Natural killer cell (primary cell): ENCODE results near the gene NCR2. TPM values are rescaled to one million over a fixed set of nuclear protein-coding genes. Genes with fewer than 3 reads are reported as not detected.

Experiments used
- ATAC-seq, 3 donors: fragments of 150-1000 bp in 2 of 3; fragments of 200-7000 bp in 1 of 3; cut with Tn5 transposase; 1 replicate in 1 of 3; 2 replicates in 2 of 3; pipeline ENCODE4 v1.10.0; 2021; ENCODE audit warnings: mild to moderate bottlenecking in 2 of 3, moderate library complexity in 2 of 3
- DNase-seq, 2 donors: peaks; one replicate each; pipeline versions ENCODE4 v3.0.0 to v3.0.0-alpha.2; 2013 to 2021; ENCODE audit warnings: mixed read lengths in 1 of 2
- H3K27ac ChIP-seq: one replicate; pipeline ENCODE4 v1.5.1; 2013; ENCODE audit warnings: mild to moderate bottlenecking, low read length
- H3K27me3 ChIP-seq: one replicate; pipeline ENCODE4 v1.6.1; 2013; ENCODE audit warnings: low read length; ENCODE audit not compliant: control insufficient read depth, insufficient read depth
- H3K36me3 ChIP-seq: one replicate; pipeline ENCODE4 v1.6.1; 2013; ENCODE audit warnings: low read length; ENCODE audit not compliant: control insufficient read depth, insufficient read depth
- H3K4me1 ChIP-seq: one replicate; pipeline ENCODE4 v1.6.1; 2013; ENCODE audit warnings: low read length; ENCODE audit not compliant: control insufficient read depth, insufficient read depth
- H3K4me3 ChIP-seq: one replicate; pipeline ENCODE4 v1.5.1; 2013; ENCODE audit warnings: low read length
- H3K9me3 ChIP-seq: one replicate; pipeline ENCODE4 v1.6.1; 2013; ENCODE audit warnings: low read length; ENCODE audit not compliant: control insufficient read depth, insufficient read depth
- H3K27ac Mint-ChIP-seq, 2 donors: one replicate each; pipeline ENCODE4 v1.8.0; 2022; ENCODE audit warnings: mild to moderate bottlenecking in 2 of 2, mixed read lengths in 2 of 2, moderate library complexity in 1 of 2
- H3K27me3 Mint-ChIP-seq, 2 donors: one replicate each; pipeline ENCODE4 v1.8.0; 2022; ENCODE audit warnings: low read depth in 2 of 2, mixed read lengths in 2 of 2
- H3K36me3 Mint-ChIP-seq: one replicate; pipeline ENCODE4 v1.8.0; 2022; ENCODE audit warnings: mixed read lengths
- H3K4me1 Mint-ChIP-seq, 2 donors: one replicate each; pipeline ENCODE4 v1.8.0; 2022; ENCODE audit warnings: mixed read lengths in 2 of 2
- H3K4me3 Mint-ChIP-seq: one replicate; pipeline ENCODE4 v1.8.0; 2022; ENCODE audit warnings: mild to moderate bottlenecking, moderate library complexity, mixed read lengths
- H3K9me3 Mint-ChIP-seq, 2 donors: one replicate each; pipeline ENCODE4 v1.8.0; 2022; ENCODE audit warnings: mixed read lengths in 2 of 2
- CTCF ChIP-seq: fragments of 200-600 bp; IDR thresholded peaks from one replicate; pipeline ENCODE4 v1.8.0; 2022; ENCODE audit warnings: antibody characterized with exemption
- WGBS: methylation state at CpG from one replicate; pipeline ENCODE4 v1.1.7; 2013; ENCODE audit warnings: missing lambda C conversion rate; ENCODE audit not compliant: insufficient coverage; 5-methylcytosine and 5-hydroxymethylcytosine counted together
- intact Hi-C: fragments of 100-400 bp; cut with micrococcal nuclease; formaldehyde crosslinking; loops from one replicate; pipeline ENCODE4 v1.14.2; 2022
- total RNA-seq, 4 donors: library from RNA; stranded (reverse); fragments of 120-200 nt in 1 of 4; gene quantifications; one replicate each; pipeline versions ENCODE4 v1.2.3 to v1.2.4, GENCODE V29; 2013 to 2022

NCR2 gene
- total RNA-seq, 3 donors from 2014 or later (not counting 1 experiment from before 2014, with no cell fraction given) = not detected

- intact Hi-C loops = no loop called here
- no peak for TF ChIP-seq CTCF
- Mint-ChIP-seq H3K9me3 (peaks cover 2 to 8% of the 10 kb centered on the region in 2 donors), H3K4me1 (peaks cover 8% of the 10 kb centered on the region in 2 donors), H3K4me3 (no peak overlapping the region), H3K27ac (no peak overlapping the region), H3K27me3 (peaks cover 18 to 46% of the 10 kb centered on the region in 2 donors), H3K36me3 (peaks cover 12% of the 10 kb centered on the region)
- Histone ChIP-seq H3K4me1 (peaks cover 8% of the 10 kb centered on the region), H3K9me3 (peaks cover under 1% of the 10 kb centered on the region), H3K27me3 (peaks cover 15% of the 10 kb centered on the region), H3K4me3 (no peak overlapping the region), H3K27ac (no peak overlapping the region), H3K36me3 (no peaks in the 10 kb centered on the region)
- no peak for DNase-seq
- no peak for ATAC-seq
- 92% methylated on average over 7 of the region's 7 CpGs for WGBS
These were observed 30.7 kb downstream of the NCR2 start for GRCh38 chr6:41366150-41366549.

GRCh38 chr6:41367061-41367460 lies 31.7 kb downstream of the NCR2 start:
- intact Hi-C loops = no loop called here
- no peak for ATAC-seq

GRCh38 chr6:41367700-41368099 lies 32.3 kb downstream of the NCR2 start:
- peaks cover 24% of the 10 kb centered on the region for H3K4me1 ChIP-seq
- no peak overlapping the region for H3K4me3 Mint-ChIP-seq
- TF ChIP-seq CTCF = no peak
- H3K36me3 Mint-ChIP-seq = no peaks in the 10 kb centered on the region
- H3K9me3 Mint-ChIP-seq = no peaks in the 10 kb centered on the region
- H3K27ac Mint-ChIP-seq = no peak overlapping the region
- H3K9me3 ChIP-seq = no peaks in the 10 kb centered on the region
- no peaks in the 10 kb centered on the region for H3K36me3 ChIP-seq
- DNase-seq = peak in 1 of 2 donors; percentile 20
- 26% methylated on average over 1 of the region's 2 CpGs for WGBS
- H3K27me3 ChIP-seq = peaks cover 28% of the 10 kb centered on the region
- peaks cover 33 to 56% of the 10 kb centered on the region in 2 donors for H3K27me3 Mint-ChIP-seq
- H3K4me3 ChIP-seq = no peak overlapping the region
- no peak overlapping the region for H3K27ac ChIP-seq
- no peak for ATAC-seq
- intact Hi-C loops = loop anchor here (2.0 kb wide), 1 partner anchor 61 kb away; no protein-coding TSS in a partner anchor
- H3K4me1 Mint-ChIP-seq = peaks cover 23% of the 10 kb centered on the region in 2 donors

More at GRCh38 chr6:41367061-41367460, 31.7 kb downstream of the NCR2 start:
- Histone ChIP-seq H3K4me1 (peaks cover 17% of the 10 kb centered on the region), H3K4me3 (no peak overlapping the region), H3K27me3 (peaks cover 22% of the 10 kb centered on the region), H3K9me3 (no peaks in the 10 kb centered on the region), H3K27ac (no peak overlapping the region), H3K36me3 (no peaks in the 10 kb centered on the region)
- no peak overlapping the region for H3K4me3 Mint-ChIP-seq
- 88% methylated on average over 3 of the region's 3 CpGs for WGBS
- H3K4me1 Mint-ChIP-seq = peaks cover 17% of the 10 kb centered on the region in 2 donors
- H3K36me3 Mint-ChIP-seq = peaks cover 2% of the 10 kb centered on the region
- peaks cover 27 to 50% of the 10 kb centered on the region in 2 donors for H3K27me3 Mint-ChIP-seq
- no peak overlapping the region for H3K27ac Mint-ChIP-seq
- no peak for DNase-seq
- TF ChIP-seq CTCF = no peak
- H3K9me3 Mint-ChIP-seq = no peaks in the 10 kb centered on the region
